ENCODE results near the gene HLA-DPA1.
"Not testable (repeated sequence)": the region's sequence is repeated elsewhere in the genome, so short reads cannot be mapped to it uniquely, and the experiment has no call there.

The HLA-DPA1 gene

DNA sequence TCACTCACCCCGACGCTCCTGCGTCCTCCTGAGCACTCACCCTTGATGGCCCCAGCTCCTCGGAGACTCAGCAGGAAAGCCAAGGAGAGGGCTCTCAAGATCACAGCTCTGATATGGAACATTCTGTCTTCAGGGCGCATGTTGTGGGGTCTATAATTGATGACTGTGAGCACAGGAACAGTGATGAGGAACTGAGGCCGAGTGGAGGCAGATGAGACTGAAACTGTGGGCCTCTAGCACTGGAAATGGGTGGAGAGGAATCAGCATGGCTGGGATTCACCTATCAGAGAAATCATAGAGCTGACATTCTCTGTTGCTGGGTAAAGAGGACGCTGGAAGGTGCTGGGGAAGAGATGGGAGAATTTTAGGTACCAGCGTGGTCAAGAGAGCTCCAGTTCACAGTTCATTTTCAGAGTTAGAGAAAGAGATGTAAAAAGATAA is at the start of gene HLA-DPA1:
Gene HLA-DPA1 (minus strand): TSS at position 219 of the 441 bp plus-strand sequence.
- DNase-seq = peak; percentile 5

DNA sequence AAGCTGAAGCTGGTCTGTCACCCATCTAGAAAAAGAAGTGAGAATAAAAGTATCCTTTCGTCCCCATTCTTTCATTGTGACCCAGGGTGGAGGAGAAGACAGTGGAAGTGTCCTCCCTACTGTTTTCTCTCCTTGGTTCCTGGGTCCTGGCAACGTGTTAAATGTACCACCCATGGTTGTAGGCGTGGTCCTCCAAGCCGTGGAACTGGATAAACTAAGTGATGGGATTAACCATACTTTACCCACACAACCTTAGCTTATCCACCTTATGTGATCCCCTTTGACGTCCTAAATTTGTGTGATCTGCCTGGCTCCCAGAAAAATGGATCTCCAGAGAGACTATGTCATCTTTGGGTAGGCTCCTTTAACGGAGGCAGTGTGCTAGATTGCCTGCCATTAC is 49.7 kb upstream of the HLA-DPA1 start:
- no peak for DNase-seq

DNA sequence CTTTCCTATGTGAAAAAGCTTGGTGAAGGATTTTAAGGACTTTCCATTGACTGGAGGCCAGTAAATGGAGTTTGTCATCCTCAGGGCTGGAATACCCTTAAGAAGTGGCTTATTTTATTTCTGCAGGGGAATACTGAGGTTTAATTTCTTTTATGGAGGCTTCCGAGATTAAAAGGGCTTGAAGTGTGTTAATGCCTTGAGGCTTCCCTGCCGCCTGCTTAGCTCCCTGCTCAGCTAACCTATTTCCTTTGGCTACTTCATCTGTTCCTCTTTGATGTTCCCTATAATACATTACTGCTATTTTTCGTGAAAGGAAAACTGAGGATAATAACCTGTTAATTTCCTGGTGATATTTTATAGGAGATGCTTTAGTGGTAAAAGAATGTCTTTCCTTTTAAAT is 46.6 kb upstream of the HLA-DPA1 start:
- DNase-seq = no peak

DNA sequence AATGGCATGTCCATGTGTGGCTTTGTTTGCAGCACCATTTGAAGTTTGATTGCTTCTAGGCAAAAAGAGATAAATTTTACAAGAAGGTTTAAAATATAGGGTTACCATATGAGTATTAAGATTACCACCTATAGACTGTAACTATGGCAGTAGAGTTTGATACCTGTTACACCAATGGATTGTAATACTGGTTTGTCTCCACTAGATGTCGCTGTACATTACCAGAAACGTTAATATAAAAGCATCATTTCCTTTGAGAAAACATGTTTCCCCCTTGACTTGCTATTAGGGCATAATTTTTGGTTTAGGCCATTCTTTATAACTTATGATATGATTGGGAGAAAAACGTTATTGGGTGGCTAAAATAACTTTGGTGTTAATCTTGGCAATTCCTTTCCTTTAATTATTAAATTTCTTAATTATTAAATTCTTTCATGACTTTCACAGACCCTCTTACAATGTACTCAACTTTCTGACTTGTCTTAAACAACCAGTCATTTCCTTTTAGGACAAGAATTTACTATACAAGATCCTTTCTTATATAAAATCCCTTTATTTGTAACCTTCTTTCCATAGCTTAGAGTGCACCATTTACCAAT is 45.2 kb upstream of the HLA-DPA1 start:
- DNase-seq = peak; percentile 53

DNA sequence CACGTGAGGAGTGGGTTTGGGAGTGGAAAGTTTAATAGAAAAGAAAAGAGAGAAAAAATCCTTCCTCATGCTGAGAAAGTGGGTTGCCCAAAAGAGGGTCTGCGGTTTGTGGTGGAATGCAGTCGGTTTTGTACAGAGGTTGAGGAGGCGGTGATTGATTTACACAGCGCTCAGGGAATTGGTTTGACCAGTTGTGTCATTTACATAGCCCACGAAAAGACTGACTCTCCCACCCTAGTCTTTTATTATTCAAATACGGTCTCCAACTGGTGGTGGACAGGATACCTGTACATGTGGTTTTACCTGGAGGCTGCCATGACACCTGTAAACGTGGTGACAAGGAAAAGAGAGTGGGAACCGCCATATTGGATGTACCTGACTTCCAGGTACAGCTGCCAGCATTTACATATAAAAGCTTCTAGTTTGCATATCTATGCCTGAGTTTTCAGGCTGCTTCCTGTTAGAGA is 44.4 kb upstream of the HLA-DPA1 start:
- no peak for DNase-seq

DNA sequence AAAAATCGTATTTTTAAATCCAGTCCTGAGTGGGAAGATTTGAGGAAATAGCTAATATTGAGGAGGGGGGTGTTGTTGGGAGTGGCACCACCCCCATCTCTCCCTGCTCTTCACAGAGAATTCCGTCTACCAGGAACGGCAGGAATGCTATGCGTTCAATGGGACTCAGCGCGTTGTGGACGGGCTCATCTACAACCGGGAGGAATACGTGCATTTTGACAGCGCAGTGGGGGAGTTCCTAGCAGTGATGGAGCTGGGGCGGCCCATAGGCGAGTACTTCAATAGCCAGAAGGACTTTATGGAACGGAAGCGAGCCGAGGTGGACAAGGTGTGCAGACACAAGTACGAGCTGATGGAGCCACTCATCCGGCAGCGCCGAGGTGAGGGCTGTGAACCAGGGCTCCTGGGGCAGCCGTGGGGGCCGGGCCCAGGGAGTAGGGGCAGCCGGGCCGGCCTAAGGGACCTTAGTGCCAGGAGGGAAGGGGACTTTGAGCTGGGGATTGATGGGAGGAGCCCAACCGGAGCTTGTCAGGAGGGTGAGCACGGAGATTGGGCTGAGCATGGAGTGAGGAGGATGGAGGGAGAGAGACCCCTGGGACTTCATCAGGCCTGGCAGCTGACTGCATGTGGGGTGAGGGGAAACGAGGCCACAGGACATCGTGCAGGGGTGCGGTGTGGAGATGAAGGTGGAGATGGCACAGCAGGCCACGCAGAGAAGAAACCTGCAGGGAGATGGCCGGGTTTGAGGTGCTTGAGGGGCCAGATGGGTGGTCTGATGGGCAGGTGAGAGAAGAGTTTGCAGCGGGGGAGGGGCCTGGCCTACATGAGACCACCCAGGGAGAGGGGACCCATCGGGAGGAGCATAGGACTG is 43.6 kb upstream of the HLA-DPA1 start:
- no peak for DNase-seq

DNA sequence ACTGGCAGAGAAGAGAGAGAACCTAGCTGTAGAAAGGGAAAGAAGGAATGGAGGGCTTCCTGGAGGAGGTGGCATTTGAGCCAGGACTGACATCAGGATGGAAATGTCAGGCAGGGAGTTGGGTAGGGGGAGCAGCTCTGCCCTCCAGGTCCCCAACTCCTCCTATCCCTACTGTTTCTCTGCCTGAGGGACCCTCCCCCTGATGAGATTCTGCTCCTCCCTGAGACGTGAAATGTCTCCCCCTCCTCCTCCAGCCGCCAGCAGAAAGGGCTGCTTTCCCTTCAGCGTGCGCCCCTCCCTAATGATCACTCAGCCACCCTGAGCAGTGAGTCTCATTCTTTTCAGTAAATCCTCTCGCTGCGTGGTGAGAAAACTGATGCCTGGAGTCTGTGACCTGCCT is 43.0 kb upstream of the HLA-DPA1 start:
- DNase-seq = no peak

DNA sequence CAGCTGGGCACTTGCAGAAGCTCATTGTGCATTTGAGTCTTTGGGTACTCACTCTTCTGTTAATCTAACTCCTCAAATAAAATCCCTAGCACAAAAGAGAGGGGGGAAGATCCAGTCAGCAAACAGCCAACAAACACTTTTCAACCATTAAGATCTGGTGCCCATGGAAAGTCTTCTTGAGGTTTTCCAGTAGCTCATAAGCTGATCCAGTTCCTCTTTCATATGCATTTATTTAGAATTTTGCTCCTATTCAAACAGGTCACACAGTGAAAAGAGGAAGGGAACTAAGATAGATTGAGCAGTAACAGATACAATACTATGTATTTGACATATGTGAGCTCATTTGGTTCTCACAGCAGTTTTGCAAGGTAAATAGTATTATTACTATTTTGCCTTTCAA is 41.0 kb upstream of the HLA-DPA1 start:
- no peak for DNase-seq

DNA sequence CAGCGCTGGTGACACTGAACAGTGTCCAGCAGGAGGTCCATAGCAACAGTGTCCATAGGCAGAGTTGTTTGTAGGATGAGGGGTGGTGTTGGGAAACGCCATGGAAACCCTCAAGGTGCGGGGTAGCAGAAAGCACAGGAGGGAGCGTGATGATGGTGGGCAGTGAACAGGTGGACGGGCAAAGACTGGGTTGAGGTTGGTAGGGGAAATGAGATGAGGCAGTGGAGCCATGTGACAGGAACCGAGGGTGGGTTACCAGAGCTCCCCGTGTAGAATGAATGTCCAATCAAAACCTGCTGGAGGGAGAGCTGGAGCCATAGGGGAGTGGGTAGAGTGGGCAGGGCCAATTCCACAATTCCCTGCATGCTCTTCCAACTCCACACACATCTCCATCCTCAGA is 40.3 kb upstream of the HLA-DPA1 start:
- DNase-seq = no peak

DNA sequence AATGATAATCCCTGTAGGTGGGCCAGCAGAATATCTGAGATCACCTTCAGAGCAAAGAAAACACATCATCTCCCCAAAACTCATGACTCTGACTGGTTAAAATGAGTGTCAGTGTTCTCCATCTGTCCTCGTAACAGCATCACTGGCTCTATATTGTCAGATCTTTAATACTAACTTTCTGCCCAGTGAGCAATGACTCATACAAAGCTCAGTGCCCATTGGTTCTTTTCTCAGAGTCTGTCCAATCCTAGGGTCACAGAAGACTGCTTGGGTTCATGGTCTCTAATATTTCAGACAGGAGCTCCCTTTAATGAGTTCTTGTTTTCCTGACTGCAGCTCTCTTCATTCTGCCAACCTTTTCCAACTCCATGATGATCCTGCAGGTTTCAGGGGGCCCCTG is 38.7 kb upstream of the HLA-DPA1 start:
- DNase-seq = peak; percentile 54

DNA sequence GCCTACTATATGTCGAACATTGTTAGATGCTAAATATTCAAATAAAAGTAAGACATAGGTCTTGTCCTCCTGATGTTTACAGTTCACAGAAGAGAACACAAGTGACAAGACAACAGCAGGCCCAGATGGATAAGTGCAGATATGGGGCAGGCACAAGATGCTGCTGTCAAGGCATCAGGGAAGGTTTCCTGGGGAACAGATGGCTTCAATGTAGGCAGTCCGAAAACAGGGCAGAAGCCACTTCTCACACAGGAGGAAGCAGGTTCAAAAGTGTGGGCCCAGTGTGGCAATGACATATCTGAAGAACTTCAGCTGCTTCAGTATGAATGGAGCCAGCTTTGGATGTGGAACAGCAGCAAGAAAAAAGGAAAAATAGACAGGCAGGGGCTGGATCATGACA is 34.9 kb upstream of the HLA-DPA1 start:
- DNase-seq = no peak

DNA sequence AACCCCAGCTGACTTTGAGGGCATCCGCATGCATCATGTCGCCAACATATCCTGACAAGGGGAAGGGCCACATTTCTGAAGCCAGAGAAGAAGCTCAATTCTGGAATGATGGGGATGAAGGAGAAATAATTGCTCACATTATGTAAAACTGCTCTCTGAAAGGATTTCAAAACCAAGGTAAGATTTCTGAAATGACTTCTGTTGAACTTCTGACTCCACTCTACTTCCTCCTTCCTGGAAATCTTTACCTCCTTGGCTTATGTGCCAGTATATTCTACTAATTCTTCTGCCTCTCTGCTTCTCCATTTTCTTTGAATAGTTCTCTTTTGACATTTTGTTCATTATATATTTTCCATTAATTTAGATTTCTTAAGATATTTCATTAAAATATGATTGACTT is 34.2 kb upstream of the HLA-DPA1 start:
- no peak for DNase-seq

DNA sequence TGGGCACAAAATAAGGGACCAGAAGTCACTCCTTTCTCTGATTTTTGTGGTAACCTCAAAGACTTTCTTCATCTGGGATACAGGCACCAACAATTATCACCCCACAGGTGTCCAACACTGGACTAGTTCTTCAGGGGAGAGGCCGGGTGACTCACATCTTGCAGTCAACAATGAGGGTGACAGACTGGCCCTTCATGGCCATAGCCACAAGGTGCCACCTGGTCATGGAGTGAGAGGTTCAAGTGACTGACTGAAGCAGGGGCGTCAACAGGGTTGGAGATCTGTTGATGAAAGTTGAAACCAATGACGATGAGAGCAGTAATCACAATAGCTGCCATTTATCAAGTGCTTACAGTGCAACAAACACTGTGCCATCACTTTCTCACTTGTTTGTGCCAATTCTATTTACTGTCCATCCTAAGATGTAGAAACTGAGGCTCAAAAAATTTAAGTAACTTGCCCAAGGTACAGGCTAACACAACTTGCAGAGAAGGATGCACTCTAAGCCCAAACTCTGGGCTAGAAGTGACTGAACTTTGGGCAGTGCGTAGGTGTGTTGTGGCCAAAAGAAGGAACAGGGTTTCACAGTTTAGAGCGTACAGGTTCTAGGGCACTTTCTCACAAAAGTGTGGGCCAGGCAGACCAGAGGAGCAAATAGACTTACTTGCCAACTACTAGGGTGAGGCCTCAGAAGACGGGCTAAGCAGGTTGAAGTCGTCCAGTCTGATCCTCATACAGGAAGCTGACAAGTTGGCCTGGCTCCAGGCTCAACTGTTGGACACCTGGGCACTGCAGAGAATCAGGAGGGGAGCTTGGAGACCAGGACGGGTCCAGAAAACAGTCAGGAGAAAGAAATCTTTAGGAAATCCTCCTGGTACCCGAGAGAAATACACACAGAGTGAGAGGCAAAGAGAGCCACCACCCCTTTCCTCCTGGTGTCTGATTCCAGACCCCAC is 32.7 kb upstream of the HLA-DPA1 start:
- DNase-seq = no peak

DNA sequence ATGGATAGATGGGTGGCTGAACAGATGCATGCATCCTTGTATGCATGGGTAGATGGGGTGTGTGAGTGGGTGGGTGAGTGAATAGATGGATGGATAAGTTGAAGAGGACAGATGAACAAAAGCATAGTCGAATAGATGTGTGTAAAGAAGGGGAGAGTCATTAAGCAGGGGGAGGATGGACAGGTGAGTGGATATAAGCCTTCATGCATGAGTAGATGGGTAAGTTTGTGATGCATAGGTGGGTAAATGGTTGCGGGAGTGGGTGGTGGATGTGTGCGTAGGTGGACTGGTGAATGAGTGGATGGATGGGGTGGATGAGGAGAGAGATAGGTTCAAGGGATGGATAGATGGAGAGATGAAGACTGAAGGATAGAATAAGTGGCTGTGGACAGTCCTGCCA is 31.9 kb upstream of the HLA-DPA1 start:
- no peak for DNase-seq

DNA sequence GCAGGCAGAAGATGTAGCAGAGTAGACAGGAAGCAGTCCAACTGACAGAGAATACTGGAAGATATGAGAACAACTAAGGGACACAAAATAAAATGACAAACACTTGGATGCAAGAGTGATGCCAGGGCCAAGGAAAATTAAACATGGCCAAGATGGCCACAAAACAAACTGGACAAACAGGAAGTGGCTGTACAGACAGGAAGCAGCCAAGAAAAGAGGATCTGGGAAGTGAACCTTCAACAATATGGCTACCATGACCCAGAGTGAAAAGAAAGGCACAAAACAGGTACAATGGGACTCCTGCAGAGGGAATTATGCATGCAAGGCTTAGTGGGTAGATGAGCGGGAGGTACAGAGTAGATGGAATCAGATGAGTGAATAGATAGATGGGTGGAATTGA is 31.4 kb upstream of the HLA-DPA1 start:
- no peak for DNase-seq

DNA sequence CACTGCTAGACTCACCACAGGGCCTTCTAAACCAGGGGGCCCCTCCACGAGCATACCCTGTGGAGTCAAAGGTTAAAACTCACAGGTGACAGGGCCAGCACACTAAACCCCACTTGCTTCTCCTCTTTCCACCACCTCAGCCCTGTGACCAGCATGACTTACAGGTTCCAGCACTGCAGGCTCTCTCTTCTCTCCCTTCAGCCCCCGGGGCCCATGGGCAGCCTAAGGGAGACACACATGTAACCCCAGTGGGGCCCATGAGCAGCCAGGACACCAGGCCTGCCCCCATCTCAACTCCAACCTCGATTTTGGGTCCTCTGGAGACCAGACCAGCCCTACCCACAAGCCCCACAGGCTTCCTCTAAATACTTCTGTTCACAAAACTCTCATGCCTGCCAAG is 30.3 kb upstream of the HLA-DPA1 start:
- DNase-seq = no peak

DNA sequence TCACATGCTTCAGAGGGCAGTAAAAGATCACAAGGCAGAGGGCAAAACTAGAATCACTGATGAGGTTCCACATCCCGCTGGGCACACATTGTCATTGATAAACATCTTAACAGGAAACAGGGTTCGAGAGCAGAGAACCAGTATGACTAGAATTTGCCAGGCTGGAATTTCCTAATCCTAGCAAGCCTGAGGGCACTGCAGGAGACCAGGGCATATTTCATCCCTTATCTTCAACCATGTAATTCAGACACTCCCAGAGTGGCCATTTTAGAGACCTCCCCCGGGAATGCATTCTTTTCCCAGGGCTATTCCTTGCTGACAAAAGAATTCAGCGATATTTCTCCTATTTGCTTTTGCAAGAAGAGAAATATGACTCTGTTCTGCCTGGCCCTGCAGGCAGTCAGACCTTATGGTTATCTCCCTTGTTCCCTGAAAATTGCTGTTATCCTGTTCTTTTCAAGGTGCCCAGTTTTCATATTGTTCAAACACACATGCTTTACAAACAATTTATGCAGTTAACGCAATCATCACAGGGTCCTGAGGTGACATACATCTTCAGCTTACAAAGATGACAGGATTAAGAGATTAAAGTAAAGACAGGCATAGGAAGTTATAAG is 27.8 kb upstream of the HLA-DPA1 start:
- not testable (repeated sequence) for DNase-seq

DNA sequence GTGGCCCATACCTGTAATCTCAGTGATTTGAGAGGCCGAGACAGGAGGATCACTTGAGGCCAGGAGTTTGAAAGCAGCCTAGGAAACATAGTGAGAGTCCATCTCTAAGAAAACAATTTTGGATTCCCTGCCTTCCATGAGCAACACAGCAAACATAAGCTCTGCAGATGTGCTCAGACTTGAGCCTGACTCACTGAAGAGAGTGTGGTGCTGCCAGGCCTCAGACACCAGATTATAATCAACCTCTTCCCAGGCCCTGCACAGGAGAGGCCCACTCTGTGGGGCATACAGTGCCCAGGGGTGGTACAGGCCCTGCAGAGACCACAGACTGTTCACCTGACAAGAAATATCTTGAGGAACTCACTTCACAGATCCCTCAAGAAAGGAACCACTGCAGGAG is 22.2 kb upstream of the HLA-DPA1 start:
- no peak for DNase-seq

DNA sequence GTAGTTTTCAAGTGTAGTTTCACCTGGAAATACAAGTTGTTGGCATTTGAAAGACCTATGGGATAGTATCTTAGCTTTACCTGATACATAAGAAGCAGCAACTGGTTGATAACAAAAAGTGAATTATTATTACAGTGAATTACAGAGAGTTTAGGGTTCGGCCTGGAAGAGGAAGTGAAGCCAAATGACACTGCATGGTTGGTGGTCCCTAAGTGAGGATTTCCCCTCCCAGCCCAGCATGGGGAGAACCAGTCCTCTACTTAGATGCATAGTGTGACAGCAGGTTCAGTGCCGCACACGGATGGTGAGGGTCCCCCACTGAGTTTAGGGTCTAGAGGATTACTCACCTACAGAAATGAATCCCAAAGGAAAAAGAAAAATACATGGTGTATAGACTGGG is 20.4 kb upstream of the HLA-DPA1 start:
- DNase-seq = no peak

DNA sequence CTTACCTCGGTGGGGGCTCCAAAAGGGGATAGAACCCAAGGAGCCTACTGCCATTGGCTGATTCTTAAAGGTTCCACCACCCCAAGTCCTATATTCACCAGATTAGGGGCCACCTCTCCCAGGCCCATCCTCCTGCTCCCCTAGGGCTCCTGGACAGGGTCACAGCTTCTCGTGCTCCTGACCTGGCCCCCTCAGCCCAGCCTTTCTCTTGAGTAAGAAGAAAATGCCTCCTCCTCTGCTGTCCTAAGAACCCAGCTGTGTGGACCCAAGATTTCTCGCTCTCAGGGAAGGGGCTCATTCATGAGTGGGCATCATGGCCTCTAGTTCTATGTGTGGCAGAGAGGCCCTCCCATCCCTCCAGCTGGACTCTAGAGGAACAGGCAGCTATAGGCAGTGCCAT is 18.9 kb upstream of the HLA-DPA1 start:
- DNase-seq = no peak

DNA sequence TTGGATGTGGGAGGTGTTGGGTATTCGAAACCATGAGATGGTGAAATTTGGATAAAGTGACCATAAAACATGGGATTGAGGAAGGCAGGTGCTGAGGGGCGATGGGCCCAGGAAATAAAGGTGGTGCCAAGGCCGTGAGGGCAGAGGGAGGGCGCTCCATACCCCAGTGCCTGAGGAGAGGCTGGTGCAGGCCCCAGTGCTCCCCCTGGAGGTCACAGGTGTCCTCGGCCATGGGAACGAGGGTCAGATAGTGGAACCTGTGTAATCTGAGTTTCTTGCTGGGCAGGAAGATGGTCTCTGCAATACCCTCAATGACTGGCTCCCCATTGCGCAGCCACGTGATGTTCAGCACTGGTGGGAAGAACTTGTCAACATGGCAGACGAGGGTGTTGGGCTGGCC is 18.5 kb upstream of the HLA-DPA1 start:
- no peak for DNase-seq

DNA sequence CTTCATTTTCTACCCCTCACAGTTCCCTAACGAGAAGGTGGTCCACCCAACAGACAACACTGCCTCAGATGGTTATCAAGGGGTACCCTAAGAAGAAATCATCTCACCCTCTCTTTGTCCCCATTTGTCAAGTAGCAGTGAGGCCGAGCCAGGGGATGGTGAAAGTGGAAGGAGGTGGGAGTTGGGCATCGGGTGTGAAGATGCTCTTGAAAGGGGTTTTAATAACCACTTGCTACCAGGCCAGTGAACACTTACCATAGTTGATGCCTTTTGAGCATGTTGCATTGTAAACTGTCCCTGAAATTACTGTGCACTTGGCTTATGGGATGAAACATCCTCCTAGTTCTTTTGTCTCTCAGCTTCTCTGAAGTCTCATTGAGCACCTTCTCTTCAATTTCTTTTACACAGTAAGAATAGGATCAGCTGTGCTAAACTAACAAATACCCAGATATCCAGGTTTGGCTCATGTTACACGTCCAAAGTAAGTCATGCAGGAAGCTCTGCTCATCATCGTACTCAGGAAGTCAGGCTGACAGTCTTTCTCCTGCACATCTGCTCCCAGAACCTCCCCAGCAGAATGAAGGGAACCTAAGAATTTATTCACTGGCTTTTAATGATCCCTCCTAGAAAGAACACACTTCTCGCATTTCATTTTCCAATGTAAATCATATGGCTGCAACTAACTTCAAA is 15.6 kb upstream of the HLA-DPA1 start:
- DNase-seq = no peak
